SJCRH30 (cell line): ENCODE measurements around the gene HSD3B1. TPM values are rescaled to one million over a fixed set of nuclear protein-coding genes. Genes with fewer than 3 reads are reported as not detected.

Experiments
- DNase-seq, 2 experiments: peaks; one replicate each; pipeline ENCODE4 v3.0.0-alpha.2; 2015 to 2020
- H3K27ac ChIP-seq: fragments of 250-450 bp; sonication (Bioruptor Pico); 2 replicates; pipeline ENCODE4 v1.5.1; 2020; ENCODE audit warnings: mild to moderate bottlenecking, moderate library complexity
- H3K27me3 ChIP-seq: fragments of 250-450 bp; sonication (Bioruptor Pico); 2 replicates; pipeline ENCODE4 v1.5.1; 2020; ENCODE audit warnings: mild to moderate bottlenecking, moderate library complexity
- H3K36me3 ChIP-seq: fragments of 250-450 bp; sonication (Bioruptor Pico); 2 replicates; pipeline ENCODE4 v1.5.1; 2020; ENCODE audit warnings: mild to moderate bottlenecking, moderate library complexity
- H3K4me1 ChIP-seq: fragments of 250-450 bp; sonication (Bioruptor Pico); 2 replicates; pipeline ENCODE4 v1.5.1; 2020; ENCODE audit warnings: mild to moderate bottlenecking, moderate library complexity
- H3K4me3 ChIP-seq: fragments of 250-450 bp; sonication (Bioruptor Pico); 2 replicates; pipeline ENCODE4 v1.5.1; 2020; ENCODE audit warnings: mild to moderate bottlenecking, moderate library complexity
- H3K9me3 ChIP-seq: fragments of 250-450 bp; sonication (Bioruptor Pico); replicated peaks from 2 replicates; pipeline ENCODE4 v1.5.1; 2020; ENCODE audit warnings: mild to moderate bottlenecking, moderate library complexity
- total RNA-seq: library from RNA; depleted of rRNA; stranded (reverse); fragments of >200 nt; shearing (Covaris generic); gene quantifications from 2 replicates; pipeline ENCODE4 v1.2.3, GENCODE V29; 2014; rRNA removed

HSD3B1 gene
- not detected in 2 replicates for total RNA-seq

- Histone ChIP-seq H3K9me3 (no peaks in the 10 kb centered on the region), H3K27ac (no peak within 1 kb of the TSS), H3K4me1 (peaks cover 5% of the 10 kb centered on the region; the same call in 1 of the 2 replicates), H3K27me3 (no peaks in the 10 kb centered on the region), H3K36me3 (no peaks in the 10 kb centered on the region), H3K4me3 (no peak within 1 kb of the TSS)
- DNase-seq: no peak
Measured at GRCh38 chr1:119506941-119507340, at the start of gene HSD3B1. Gene HSD3B1 (plus strand): TSS chr1:119507210. CDS start chr1:119507477, 267 bp downstream.

DNA sequence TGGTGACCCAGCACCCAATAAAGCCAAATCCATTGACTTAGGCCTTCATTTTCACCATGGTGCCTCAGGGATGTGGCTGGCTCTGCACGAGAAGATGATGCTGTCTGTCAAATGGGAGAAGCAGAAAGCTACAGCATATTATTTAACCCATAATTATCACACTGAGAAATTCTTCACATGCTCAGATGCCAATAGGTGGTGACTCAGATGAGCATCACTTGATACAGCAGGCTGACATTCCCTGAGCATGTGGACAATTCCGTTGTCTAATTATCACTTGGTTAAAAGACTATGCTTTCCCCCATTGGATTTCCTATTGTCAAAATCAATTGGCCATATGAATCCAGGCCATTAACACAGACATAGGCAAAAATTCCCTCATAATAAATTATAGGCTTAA is 44.0 kb upstream of the HSD3B1 start:
- no peak overlapping the region for H3K4me3 ChIP-seq
- H3K36me3 ChIP-seq: no peaks in the 10 kb centered on the region
- H3K4me1 ChIP-seq: 0 out of 2 replicates have a peak, but pooled peaks cover 2% of the 10 kb centered on the region
- no peaks in the 10 kb centered on the region; the same call in 1 of the 2 replicates for H3K9me3 ChIP-seq
- DNase-seq: no peak
- no peaks in the 10 kb centered on the region for H3K27me3 ChIP-seq
- no peak overlapping the region for H3K27ac ChIP-seq

GRCh38 chr1:119463569-119463968 is 43.4 kb upstream of the HSD3B1 start:
- H3K4me3 ChIP-seq: no peak overlapping the region
- H3K27me3 ChIP-seq: no peaks in the 10 kb centered on the region
- DNase-seq: no peak
- no peaks in the 10 kb centered on the region; the same call in 1 of the 2 replicates for H3K9me3 ChIP-seq
- H3K4me1 ChIP-seq: 0 out of 2 replicates have a peak, but pooled peaks cover 2% of the 10 kb centered on the region
- H3K27ac ChIP-seq: no peak overlapping the region
- H3K36me3 ChIP-seq: no peaks in the 10 kb centered on the region

GRCh38 chr1:119466445-119466844 is 40.6 kb upstream of the HSD3B1 start:
- Histone ChIP-seq H3K4me3 (no peak overlapping the region), H3K4me1 (0 out of 2 replicates have a peak, but pooled peaks cover 2% of the 10 kb centered on the region), H3K9me3 (no peaks in the 10 kb centered on the region; the same call in 1 of the 2 replicates), H3K27ac (no peak overlapping the region), H3K27me3 (no peaks in the 10 kb centered on the region), H3K36me3 (no peaks in the 10 kb centered on the region)
- DNase-seq: no peak

- H3K9me3 ChIP-seq: no peaks in the 10 kb centered on the region; the same call in 1 of the 2 replicates
- no peaks in the 10 kb centered on the region for H3K27me3 ChIP-seq
- DNase-seq: no peak
- 0 out of 2 replicates have a peak, but pooled peaks cover 2% of the 10 kb centered on the region for H3K4me1 ChIP-seq
- H3K36me3 ChIP-seq: no peaks in the 10 kb centered on the region
- no peak overlapping the region for H3K4me3 ChIP-seq
- H3K27ac ChIP-seq: no peak overlapping the region
Measured at GRCh38 chr1:119467219-119467618, 39.8 kb upstream of the HSD3B1 start.

DNA sequence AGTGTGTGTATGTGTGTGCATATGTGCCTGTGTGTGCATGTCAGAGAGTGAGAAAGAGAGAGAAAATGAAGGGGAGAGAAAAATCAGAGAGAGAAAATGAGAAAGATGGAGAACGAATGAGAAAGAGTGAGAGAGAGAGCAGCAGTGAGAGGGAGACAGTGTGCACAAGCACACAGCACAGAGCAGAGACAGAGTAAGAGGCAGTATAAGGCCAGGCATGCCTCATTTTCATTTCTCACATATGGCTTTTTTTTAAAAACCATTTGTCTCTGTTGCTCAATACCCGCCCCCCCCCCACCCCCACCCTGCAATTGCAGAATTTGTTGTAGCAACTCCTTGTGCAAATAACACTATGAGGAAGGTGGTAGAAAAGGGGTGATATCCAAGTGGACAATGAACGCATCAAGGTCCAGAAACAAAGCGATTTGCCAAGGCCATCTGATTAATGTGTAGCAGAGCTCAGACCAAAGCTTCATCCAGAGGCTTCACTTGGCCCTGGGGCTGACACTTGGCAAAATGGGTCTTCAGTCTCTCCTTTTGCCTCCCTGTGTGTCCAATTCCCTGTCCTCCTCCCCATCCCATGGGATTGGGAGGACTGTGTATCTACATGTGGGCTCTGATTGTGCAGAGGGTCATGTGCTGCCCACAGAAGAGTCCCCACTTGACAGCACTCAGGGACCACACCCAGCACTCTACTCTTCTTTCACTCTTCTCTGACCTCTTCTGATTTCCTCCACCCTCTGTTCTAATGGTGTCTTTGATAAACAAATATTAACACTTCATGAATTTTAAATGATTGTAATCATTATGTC is 38.9 kb upstream of the HSD3B1 start:
- H3K27ac ChIP-seq: no peak overlapping the region
- H3K4me1 ChIP-seq: 0 out of 2 replicates have a peak, but pooled peaks cover 2% of the 10 kb centered on the region
- no peaks in the 10 kb centered on the region; the same call in 1 of the 2 replicates for H3K9me3 ChIP-seq
- no peaks in the 10 kb centered on the region for H3K36me3 ChIP-seq
- H3K4me3 ChIP-seq: no peak overlapping the region
- DNase-seq: no peak
- no peaks in the 10 kb centered on the region for H3K27me3 ChIP-seq

GRCh38 chr1:119469741-119470140 is 37.3 kb upstream of the HSD3B1 start:
- no peaks in the 10 kb centered on the region for H3K4me1 ChIP-seq
- H3K27ac ChIP-seq: no peak overlapping the region
- no peak overlapping the region for H3K4me3 ChIP-seq
- no peak for DNase-seq
- H3K27me3 ChIP-seq: no peaks in the 10 kb centered on the region
- no peaks in the 10 kb centered on the region for H3K36me3 ChIP-seq
- no peaks in the 10 kb centered on the region for H3K9me3 ChIP-seq

GRCh38 chr1:119470377-119470776 is 36.6 kb upstream of the HSD3B1 start:
- H3K27ac ChIP-seq: no peak overlapping the region
- H3K27me3 ChIP-seq: no peaks in the 10 kb centered on the region
- no peak overlapping the region for H3K4me3 ChIP-seq
- no peak for DNase-seq
- H3K4me1 ChIP-seq: no peaks in the 10 kb centered on the region
- H3K9me3 ChIP-seq: no peaks in the 10 kb centered on the region
- H3K36me3 ChIP-seq: no peaks in the 10 kb centered on the region

DNA sequence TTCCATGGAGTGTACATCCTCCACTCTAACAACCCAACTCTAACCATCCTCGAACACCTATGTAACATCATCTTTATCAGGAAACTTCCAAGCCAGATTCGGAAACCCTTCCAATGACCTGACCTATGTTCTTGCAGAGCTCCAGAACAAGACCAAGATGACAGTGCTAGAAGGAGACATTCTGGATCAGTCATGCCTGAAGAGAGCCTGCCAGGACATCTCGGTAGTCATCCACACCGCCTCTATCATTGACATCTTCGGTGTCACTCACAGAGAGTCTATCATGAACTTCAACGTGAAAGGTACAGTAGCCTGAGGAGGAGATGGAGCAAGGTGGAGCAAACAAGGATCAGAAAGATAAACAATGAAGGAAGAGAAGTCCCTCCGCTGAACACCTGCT is 36.1 kb upstream of the HSD3B1 start:
- Histone ChIP-seq H3K9me3 (no peaks in the 10 kb centered on the region), H3K4me1 (no peaks in the 10 kb centered on the region), H3K27me3 (no peaks in the 10 kb centered on the region; the same call in 1 of the 2 replicates), H3K36me3 (no peaks in the 10 kb centered on the region), H3K4me3 (no peak overlapping the region), H3K27ac (no peak overlapping the region)
- DNase-seq: no peak

GRCh38 chr1:119471566-119471965 is 35.4 kb upstream of the HSD3B1 start:
- Histone ChIP-seq H3K4me3 (no peak overlapping the region), H3K27ac (no peak overlapping the region), H3K4me1 (no peaks in the 10 kb centered on the region), H3K36me3 (no peaks in the 10 kb centered on the region), H3K9me3 (no peaks in the 10 kb centered on the region), H3K27me3 (no peaks in the 10 kb centered on the region; the same call in 1 of the 2 replicates)
- DNase-seq: no peak

DNA sequence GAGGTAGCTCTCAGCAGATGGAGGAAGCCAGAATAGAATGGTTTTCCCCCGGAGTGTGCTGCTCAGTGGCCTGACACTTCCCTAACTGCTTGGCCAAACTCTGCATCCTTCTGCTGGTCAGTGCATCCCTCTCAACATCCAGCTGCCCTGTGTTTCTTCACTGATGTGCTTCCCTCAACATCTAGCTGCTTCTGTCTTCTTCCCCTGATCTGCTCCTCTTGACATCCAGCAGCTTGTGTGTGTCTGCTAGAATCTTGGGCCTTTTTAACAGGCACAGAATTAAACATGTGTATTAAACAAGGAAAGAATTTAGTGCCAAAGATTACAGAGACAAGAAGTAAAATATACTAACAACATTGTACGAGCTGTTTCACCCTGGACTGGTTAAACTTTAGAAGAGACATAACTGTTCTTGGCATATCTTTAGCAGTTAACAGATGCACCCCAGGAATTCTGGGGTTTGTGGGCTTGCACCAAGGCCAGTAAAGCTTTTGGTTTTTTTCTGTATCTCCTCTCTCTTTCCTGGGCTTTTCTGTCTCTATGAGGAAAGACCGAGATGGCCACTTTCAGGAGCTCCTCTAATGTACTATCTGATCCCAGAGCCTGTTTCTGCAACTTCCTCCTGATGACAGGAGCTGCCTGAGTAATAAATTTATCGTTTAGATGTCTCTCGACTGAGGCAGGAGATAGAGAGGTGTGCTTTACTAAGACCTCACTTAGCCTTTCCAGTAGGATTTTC is 34.8 kb upstream of the HSD3B1 start:
- Histone ChIP-seq H3K4me1 (no peaks in the 10 kb centered on the region), H3K4me3 (no peak overlapping the region), H3K9me3 (no peaks in the 10 kb centered on the region), H3K27ac (no peak overlapping the region), H3K27me3 (no peaks in the 10 kb centered on the region; the same call in 1 of the 2 replicates), H3K36me3 (no peaks in the 10 kb centered on the region)
- no peak for DNase-seq

GRCh38 chr1:119472819-119473175 is 34.2 kb upstream of the HSD3B1 start:
- Histone ChIP-seq H3K4me3 (no peak overlapping the region), H3K36me3 (no peaks in the 10 kb centered on the region), H3K27ac (no peak overlapping the region), H3K9me3 (no peaks in the 10 kb centered on the region), H3K4me1 (no peaks in the 10 kb centered on the region), H3K27me3 (no peaks in the 10 kb centered on the region; the same call in 1 of the 2 replicates)
- no peak for DNase-seq

DNA sequence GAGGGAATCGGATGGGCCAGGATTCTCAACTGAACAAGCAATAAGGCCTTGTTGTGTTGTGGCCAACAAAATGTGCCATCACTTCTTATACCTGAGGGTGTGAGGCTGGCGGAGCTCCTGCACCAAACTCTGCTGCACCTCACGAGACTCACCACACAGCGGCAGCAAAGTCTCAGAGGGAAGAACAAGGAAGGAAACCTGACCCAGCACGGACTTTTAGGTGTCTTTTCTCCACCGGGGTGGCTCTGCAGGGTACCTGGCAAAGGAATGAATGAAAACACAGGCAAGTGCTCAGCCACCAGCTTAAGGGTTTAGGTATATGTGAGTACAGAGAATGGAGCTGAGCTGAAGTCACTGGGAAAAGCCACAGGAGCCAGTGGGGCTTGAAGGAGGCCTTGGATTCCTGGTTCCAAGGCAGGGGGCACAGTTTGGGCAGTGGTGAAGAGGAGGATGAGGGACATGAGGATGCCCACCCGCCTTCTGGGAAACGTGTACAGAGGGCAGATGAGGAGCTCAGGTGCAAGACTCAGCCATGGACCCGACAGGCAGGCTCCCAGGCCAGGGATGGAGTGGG is 31.1 kb upstream of the HSD3B1 start:
- Histone ChIP-seq H3K27me3 (no peaks in the 10 kb centered on the region; the same call in 1 of the 2 replicates), H3K27ac (no peak overlapping the region), H3K9me3 (no peaks in the 10 kb centered on the region), H3K4me3 (no peak overlapping the region), H3K36me3 (no peaks in the 10 kb centered on the region), H3K4me1 (no peaks in the 10 kb centered on the region)
- DNase-seq: peak; percentile 57 to 72

- H3K9me3 ChIP-seq: no peaks in the 10 kb centered on the region
- H3K36me3 ChIP-seq: no peaks in the 10 kb centered on the region
- H3K4me3 ChIP-seq: no peak overlapping the region
- H3K27me3 ChIP-seq: no peaks in the 10 kb centered on the region; the same call in 1 of the 2 replicates
- DNase-seq: no peak
- no peaks in the 10 kb centered on the region for H3K4me1 ChIP-seq
- H3K27ac ChIP-seq: no peak overlapping the region
Measured at GRCh38 chr1:119477710-119478109, 29.3 kb upstream of the HSD3B1 start.

GRCh38 chr1:119480175-119480574 is 26.8 kb upstream of the HSD3B1 start:
- Histone ChIP-seq H3K27ac (no peak overlapping the region), H3K4me3 (no peak overlapping the region), H3K27me3 (peaks cover 3% of the 10 kb centered on the region; the same call in 1 of the 2 replicates), H3K36me3 (no peaks in the 10 kb centered on the region), H3K9me3 (no peaks in the 10 kb centered on the region), H3K4me1 (no peaks in the 10 kb centered on the region; the same call in 1 of the 2 replicates)
- no peak for DNase-seq
